HEK293 (cell line): Measurements from ENCODE around the gene PTX3.

ENCODE experiments used
- GLIS2 ChIP-seq: fragments of 450-650 bp; formaldehyde crosslinking; IDR thresholded peaks from 2 replicates; pipeline ENCODE4 v1.5.1; 2016; ENCODE audit warnings: missing biosample characterization, missing genetic modification characterization
- KLF1 ChIP-seq: fragments of 450-650 bp; formaldehyde crosslinking; IDR thresholded peaks from 2 replicates; pipeline ENCODE4 v1.5.1; 2016; ENCODE audit warnings: missing biosample characterization, missing genetic modification characterization
- KLF16 ChIP-seq: fragments of 450-650 bp; formaldehyde crosslinking; IDR thresholded peaks from 2 replicates; pipeline ENCODE4 v1.5.1; 2017; ENCODE audit warnings: missing biosample characterization, missing genetic modification characterization
- KLF7 ChIP-seq: fragments of 450-650 bp; formaldehyde crosslinking; IDR thresholded peaks from 2 replicates; pipeline ENCODE4 v1.5.1; 2016; ENCODE audit warnings: missing biosample characterization, missing genetic modification characterization, borderline replicate concordance
- OSR2 ChIP-seq: fragments of 450-650 bp; formaldehyde crosslinking; IDR thresholded peaks from 2 replicates; pipeline ENCODE4 v1.5.1; 2016; ENCODE audit warnings: missing biosample characterization, missing genetic modification characterization
- WT1 ChIP-seq: fragments of 450-650 bp; formaldehyde crosslinking; IDR thresholded peaks from 2 replicates; pipeline ENCODE4 v1.5.1; 2016; ENCODE audit warnings: missing biosample characterization, missing genetic modification characterization
- ZBTB7A ChIP-seq: fragments of 450-650 bp; formaldehyde crosslinking; IDR thresholded peaks from 2 replicates; pipeline ENCODE4 v1.5.1; 2016; ENCODE audit warnings: low read depth, missing biosample characterization, missing genetic modification characterization
- ZNF114 ChIP-seq: fragments of 450-650 bp; formaldehyde crosslinking; IDR thresholded peaks from 2 replicates; pipeline ENCODE4 v1.5.0; 2017; ENCODE audit warnings: missing biosample characterization, missing genetic modification characterization
- ZNF132 ChIP-seq: fragments of 450-650 bp; formaldehyde crosslinking; IDR thresholded peaks from 2 replicates; pipeline ENCODE4 v1.5.1; 2017; ENCODE audit warnings: missing biosample characterization, missing genetic modification characterization, borderline replicate concordance
- ZNF23 ChIP-seq: fragments of 450-650 bp; formaldehyde crosslinking; IDR thresholded peaks from 2 replicates; pipeline ENCODE4 v1.5.1; 2016; ENCODE audit warnings: missing biosample characterization, missing genetic modification characterization, borderline replicate concordance
- ZNF302 ChIP-seq: fragments of 450-650 bp; formaldehyde crosslinking; IDR thresholded peaks from 2 replicates; pipeline ENCODE4 v1.5.1; 2016; ENCODE audit warnings: missing biosample characterization, missing genetic modification characterization, low read depth
- ZNF324 ChIP-seq: fragments of 450-650 bp; formaldehyde crosslinking; IDR thresholded peaks from 2 replicates; pipeline ENCODE4 v1.5.1; 2016; ENCODE audit warnings: missing biosample characterization, missing genetic modification characterization
- ZNF335 ChIP-seq: fragments of 450-650 bp; formaldehyde crosslinking; conservative IDR thresholded peaks from 2 replicates; pipeline ENCODE4 v1.5.1; 2016; ENCODE audit warnings: missing biosample characterization, missing genetic modification characterization
- ZNF341 ChIP-seq: fragments of 450-650 bp; formaldehyde crosslinking; IDR thresholded peaks from 2 replicates; pipeline ENCODE4; 2016; ENCODE audit warnings: low read depth, missing biosample characterization, missing genetic modification characterization
- ZNF521 ChIP-seq: fragments of 450-650 bp; formaldehyde crosslinking; IDR thresholded peaks from 2 replicates; pipeline ENCODE4 v1.5.1; 2017; ENCODE audit warnings: missing biosample characterization, mild to moderate bottlenecking, missing genetic modification characterization
- ZNF555 ChIP-seq: fragments of 450-650 bp; formaldehyde crosslinking; conservative IDR thresholded peaks from 2 replicates; pipeline ENCODE4 v1.5.1; 2017; ENCODE audit warnings: missing biosample characterization, mild to moderate bottlenecking, missing genetic modification characterization, inconsistent platforms
- ZNF561 ChIP-seq: fragments of 450-650 bp; IDR thresholded peaks from 2 replicates; pipeline ENCODE4 v1.5.1; 2018; ENCODE audit warnings: missing biosample characterization, missing genetic modification characterization, borderline replicate concordance
- ZNF626 ChIP-seq: fragments of 450-650 bp; sonication (Bioruptor Pico); formaldehyde crosslinking; IDR thresholded peaks from 2 replicates; pipeline ENCODE4 v1.5.1; 2018; ENCODE audit warnings: missing biosample characterization, missing genetic modification characterization, inconsistent platforms
- ZNF76 ChIP-seq: fragments of 450-650 bp; formaldehyde crosslinking; IDR thresholded peaks from 2 replicates; pipeline ENCODE4; 2016; ENCODE audit warnings: low read depth, missing biosample characterization, missing genetic modification characterization, borderline replicate concordance
- ZNF837 ChIP-seq: fragments of 450-650 bp; formaldehyde crosslinking; IDR thresholded peaks from 2 replicates; pipeline ENCODE4 v1.5.1; 2016; ENCODE audit warnings: missing biosample characterization, missing genetic modification characterization
- ZNF843 ChIP-seq: fragments of 450-650 bp; formaldehyde crosslinking; IDR thresholded peaks from 2 replicates; pipeline ENCODE4 v1.5.1; 2016; ENCODE audit warnings: missing biosample characterization, missing genetic modification characterization
- ZSCAN30 ChIP-seq: fragments of 450-650 bp; IDR thresholded peaks from 2 replicates; pipeline ENCODE4 v1.5.1; 2018; ENCODE audit warnings: missing biosample characterization, mild to moderate bottlenecking, missing genetic modification characterization, moderate library complexity
- TF ChIP-seq, protein P1 (sequence below): fragments of 450-650 bp; formaldehyde crosslinking; IDR thresholded peaks from 2 replicates; pipeline ENCODE4 v1.5.1; 2016; ENCODE audit warnings: missing biosample characterization, missing genetic modification characterization, borderline replicate concordance
- TF ChIP-seq, protein P2 (sequence below): fragments of 450-650 bp; formaldehyde crosslinking; IDR thresholded peaks from 2 replicates; pipeline ENCODE4 v1.5.1; 2017; ENCODE audit warnings: missing biosample characterization, mild to moderate bottlenecking, missing genetic modification characterization, moderate library complexity
- TF ChIP-seq, protein P3 (sequence below): fragments of 450-650 bp; formaldehyde crosslinking; IDR thresholded peaks from 2 replicates; pipeline ENCODE4 v1.5.1; 2016; ENCODE audit warnings: missing biosample characterization, missing genetic modification characterization
- TF ChIP-seq, protein P4 (sequence below): fragments of 450-650 bp; formaldehyde crosslinking; IDR thresholded peaks from 2 replicates; pipeline ENCODE4 v1.5.1; 2016; ENCODE audit warnings: missing biosample characterization, missing genetic modification characterization
- TF ChIP-seq, protein P5 (sequence below): fragments of 450-650 bp; formaldehyde crosslinking; IDR thresholded peaks from 2 replicates; pipeline ENCODE4 v1.5.1; 2017; ENCODE audit warnings: missing biosample characterization, missing genetic modification characterization

The PTX3 gene

DNA sequence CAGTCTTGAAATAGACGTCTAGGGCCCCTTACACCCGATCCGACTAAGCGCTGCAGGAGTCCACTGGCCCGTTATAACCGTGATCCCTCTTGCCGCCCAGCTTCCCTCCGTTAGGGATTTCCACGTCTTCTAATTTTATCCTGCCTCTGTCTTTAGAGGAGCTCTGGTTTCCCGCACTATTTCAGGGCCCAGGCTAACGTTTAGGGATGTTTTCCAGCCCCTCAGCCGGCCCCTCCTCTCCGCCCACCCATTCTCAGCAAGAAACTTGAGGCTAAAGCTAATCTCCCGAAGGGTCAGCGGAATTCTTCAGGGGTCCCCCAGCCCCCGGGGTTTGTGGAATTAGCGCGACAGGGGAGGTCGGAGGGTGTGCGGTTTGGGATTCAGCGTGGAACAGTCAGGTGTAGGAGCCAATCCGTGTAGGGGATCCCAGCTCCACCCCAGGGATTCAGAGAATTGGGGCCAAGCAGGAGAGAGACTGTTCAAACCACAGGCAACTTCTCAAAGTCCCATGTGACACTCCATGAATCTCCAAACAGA, 1.6 kb downstream of the PTX3 start (continued):
- TF ChIP-seq, protein P1, sequence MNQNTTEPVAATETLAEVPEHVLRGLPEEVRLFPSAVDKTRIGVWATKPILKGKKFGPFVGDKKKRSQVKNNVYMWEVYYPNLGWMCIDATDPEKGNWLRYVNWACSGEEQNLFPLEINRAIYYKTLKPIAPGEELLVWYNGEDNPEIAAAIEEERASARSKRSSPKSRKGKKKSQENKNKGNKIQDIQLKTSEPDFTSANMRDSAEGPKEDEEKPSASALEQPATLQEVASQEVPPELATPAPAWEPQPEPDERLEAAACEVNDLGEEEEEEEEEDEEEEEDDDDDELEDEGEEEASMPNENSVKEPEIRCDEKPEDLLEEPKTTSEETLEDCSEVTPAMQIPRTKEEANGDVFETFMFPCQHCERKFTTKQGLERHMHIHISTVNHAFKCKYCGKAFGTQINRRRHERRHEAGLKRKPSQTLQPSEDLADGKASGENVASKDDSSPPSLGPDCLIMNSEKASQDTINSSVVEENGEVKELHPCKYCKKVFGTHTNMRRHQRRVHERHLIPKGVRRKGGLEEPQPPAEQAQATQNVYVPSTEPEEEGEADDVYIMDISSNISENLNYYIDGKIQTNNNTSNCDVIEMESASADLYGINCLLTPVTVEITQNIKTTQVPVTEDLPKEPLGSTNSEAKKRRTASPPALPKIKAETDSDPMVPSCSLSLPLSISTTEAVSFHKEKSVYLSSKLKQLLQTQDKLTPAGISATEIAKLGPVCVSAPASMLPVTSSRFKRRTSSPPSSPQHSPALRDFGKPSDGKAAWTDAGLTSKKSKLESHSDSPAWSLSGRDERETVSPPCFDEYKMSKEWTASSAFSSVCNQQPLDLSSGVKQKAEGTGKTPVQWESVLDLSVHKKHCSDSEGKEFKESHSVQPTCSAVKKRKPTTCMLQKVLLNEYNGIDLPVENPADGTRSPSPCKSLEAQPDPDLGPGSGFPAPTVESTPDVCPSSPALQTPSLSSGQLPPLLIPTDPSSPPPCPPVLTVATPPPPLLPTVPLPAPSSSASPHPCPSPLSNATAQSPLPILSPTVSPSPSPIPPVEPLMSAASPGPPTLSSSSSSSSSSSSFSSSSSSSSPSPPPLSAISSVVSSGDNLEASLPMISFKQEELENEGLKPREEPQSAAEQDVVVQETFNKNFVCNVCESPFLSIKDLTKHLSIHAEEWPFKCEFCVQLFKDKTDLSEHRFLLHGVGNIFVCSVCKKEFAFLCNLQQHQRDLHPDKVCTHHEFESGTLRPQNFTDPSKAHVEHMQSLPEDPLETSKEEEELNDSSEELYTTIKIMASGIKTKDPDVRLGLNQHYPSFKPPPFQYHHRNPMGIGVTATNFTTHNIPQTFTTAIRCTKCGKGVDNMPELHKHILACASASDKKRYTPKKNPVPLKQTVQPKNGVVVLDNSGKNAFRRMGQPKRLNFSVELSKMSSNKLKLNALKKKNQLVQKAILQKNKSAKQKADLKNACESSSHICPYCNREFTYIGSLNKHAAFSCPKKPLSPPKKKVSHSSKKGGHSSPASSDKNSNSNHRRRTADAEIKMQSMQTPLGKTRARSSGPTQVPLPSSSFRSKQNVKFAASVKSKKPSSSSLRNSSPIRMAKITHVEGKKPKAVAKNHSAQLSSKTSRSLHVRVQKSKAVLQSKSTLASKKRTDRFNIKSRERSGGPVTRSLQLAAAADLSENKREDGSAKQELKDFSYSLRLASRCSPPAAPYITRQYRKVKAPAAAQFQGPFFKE = no peak
- TF ChIP-seq ZNF132 (tag by site-specific recombination) (no peak), ZNF626 (no peak), ZNF521 (tag by site-specific recombination) (no peak), ZNF23 (tag by site-specific recombination) (no peak), GLIS2 (peak; percentile 32; the same call in 1 of the 2 replicates), KLF1 (tag by site-specific recombination) (no peak), ZNF335 (tag by site-specific recombination) (peak; percentile 42), OSR2 (no peak), ZNF561 (tag by site-specific recombination) (no peak), ZNF302 (no peak), KLF7 (tag by site-specific recombination) (no peak), ZBTB7A (tag by site-specific recombination) (no peak), KLF16 (tag by site-specific recombination) (no peak), ZNF76 (tag by site-specific recombination) (no peak), ZNF555 (tag by site-specific recombination) (no peak), ZNF114 (no peak), ZNF324 (tag by site-specific recombination) (0 out of 2 replicates have a peak, but pooled peaks have one; percentile 2), ZNF843 (tag by site-specific recombination) (no peak), WT1 (0 out of 2 replicates have a peak, but pooled peaks have one; percentile 4), ZNF837 (tag by site-specific recombination) (no peak), ZSCAN30 (tag by site-specific recombination) (no peak), ZNF341 (no peak; the same call in 1 of the 2 replicates)
- TF ChIP-seq, protein P2, sequence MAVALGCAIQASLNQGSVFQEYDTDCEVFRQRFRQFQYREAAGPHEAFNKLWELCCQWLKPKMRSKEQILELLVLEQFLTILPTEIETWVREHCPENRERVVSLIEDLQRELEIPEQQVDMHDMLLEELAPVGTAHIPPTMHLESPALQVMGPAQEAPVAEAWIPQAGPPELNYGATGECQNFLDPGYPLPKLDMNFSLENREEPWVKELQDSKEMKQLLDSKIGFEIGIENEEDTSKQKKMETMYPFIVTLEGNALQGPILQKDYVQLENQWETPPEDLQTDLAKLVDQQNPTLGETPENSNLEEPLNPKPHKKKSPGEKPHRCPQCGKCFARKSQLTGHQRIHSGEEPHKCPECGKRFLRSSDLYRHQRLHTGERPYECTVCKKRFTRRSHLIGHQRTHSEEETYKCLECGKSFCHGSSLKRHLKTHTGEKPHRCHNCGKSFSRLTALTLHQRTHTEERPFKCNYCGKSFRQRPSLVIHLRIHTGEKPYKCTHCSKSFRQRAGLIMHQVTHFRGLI (tag by site-specific recombination) = no peak
- TF ChIP-seq, protein P3, sequence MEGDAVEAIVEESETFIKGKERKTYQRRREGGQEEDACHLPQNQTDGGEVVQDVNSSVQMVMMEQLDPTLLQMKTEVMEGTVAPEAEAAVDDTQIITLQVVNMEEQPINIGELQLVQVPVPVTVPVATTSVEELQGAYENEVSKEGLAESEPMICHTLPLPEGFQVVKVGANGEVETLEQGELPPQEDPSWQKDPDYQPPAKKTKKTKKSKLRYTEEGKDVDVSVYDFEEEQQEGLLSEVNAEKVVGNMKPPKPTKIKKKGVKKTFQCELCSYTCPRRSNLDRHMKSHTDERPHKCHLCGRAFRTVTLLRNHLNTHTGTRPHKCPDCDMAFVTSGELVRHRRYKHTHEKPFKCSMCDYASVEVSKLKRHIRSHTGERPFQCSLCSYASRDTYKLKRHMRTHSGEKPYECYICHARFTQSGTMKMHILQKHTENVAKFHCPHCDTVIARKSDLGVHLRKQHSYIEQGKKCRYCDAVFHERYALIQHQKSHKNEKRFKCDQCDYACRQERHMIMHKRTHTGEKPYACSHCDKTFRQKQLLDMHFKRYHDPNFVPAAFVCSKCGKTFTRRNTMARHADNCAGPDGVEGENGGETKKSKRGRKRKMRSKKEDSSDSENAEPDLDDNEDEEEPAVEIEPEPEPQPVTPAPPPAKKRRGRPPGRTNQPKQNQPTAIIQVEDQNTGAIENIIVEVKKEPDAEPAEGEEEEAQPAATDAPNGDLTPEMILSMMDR (tag by site-specific recombination) = no peak
- TF ChIP-seq, protein P4, sequence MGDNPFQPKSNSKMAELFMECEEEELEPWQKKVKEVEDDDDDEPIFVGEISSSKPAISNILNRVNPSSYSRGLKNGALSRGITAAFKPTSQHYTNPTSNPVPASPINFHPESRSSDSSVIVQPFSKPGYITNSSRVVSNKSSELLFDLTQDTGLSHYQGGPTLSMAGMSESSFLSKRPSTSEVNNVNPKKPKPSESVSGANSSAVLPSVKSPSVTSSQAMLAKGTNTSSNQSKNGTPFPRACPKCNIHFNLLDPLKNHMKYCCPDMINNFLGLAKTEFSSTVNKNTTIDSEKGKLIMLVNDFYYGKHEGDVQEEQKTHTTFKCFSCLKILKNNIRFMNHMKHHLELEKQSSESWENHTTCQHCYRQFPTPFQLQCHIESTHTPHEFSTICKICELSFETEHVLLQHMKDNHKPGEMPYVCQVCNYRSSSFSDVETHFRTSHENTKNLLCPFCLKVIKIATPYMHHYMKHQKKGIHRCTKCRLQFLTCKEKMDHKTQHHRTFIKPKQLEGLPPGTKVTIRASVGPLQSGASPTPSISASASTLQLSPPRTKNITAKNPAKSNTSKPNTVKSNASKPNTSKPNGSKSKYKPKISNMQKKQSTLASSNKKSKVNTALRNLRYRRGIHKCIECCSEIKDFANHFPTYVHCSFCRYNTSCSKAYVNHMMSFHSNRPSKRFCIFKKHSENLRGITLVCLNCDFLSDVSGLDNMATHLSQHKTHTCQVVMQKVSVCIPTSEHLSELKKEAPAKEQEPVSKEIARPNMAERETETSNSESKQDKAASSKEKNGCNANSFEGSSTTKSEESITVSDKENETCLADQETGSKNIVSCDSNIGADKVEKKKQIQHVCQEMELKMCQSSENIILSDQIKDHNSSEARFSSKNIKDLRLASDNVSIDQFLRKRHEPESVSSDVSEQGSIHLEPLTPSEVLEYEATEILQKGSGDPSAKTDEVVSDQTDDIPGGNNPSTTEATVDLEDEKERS (tag by site-specific recombination) = no peak
- TF ChIP-seq, protein P5, sequence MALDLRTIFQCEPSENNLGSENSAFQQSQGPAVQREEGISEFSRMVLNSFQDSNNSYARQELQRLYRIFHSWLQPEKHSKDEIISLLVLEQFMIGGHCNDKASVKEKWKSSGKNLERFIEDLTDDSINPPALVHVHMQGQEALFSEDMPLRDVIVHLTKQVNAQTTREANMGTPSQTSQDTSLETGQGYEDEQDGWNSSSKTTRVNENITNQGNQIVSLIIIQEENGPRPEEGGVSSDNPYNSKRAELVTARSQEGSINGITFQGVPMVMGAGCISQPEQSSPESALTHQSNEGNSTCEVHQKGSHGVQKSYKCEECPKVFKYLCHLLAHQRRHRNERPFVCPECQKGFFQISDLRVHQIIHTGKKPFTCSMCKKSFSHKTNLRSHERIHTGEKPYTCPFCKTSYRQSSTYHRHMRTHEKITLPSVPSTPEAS (tag by site-specific recombination) = peak; percentile 50
